Posterior cingulate gyrus (tissue), 11 donors: Measurements from ENCODE around the gene ENO3.
A peak's percentile ranks its signal among the peaks of the same experiment; 100 is the strongest.
"Not testable (repeated sequence)": the region's sequence is repeated elsewhere in the genome, so short reads cannot be mapped to it uniquely, and the experiment has no call there.

Experiments
- DNase-seq, 10 donors: peaks; one replicate each; pipeline versions ENCODE4 v3.0.0 to v3.0.0-alpha.2; 2020 to 2021; ENCODE audit warnings: mixed read lengths in 3 of 10
- intact Hi-C: fragments of 100-400 bp; cut with DNase I; formaldehyde crosslinking; loops from one replicate; pipeline ENCODE4 v1.15.1; 2023

ENO3 gene

DNA sequence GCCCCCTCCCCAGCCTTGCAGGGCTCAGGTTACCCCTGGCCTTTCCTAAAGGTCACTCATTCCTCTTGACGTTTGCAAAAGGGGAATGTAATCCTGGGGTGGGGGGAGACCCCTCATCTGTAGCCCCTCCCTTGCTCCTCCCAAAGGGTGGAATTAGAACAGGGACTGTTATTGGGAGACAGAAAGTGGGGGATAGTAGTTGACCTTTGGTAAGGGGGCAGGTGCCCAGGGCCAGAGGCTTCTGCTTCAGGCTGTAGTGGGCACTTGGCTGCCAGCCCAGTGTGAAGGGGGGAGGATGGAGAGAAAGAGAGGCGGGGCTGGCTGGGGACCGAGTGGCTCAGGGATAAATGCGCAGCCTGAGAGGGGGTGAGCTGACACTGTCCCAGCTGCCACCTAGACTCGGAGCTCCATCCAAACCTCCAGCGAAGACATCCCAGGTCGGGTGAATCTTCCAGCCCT is at the start of gene ENO3:
ENO3 (plus strand) TSS at position 374 of the 459 bp plus-strand sequence. CDS start 711 bp downstream, outside the sequence.
- DNase-seq = peak in 1 of 10 donors; percentile 63
- intact Hi-C loops = no loop called here

DNA sequence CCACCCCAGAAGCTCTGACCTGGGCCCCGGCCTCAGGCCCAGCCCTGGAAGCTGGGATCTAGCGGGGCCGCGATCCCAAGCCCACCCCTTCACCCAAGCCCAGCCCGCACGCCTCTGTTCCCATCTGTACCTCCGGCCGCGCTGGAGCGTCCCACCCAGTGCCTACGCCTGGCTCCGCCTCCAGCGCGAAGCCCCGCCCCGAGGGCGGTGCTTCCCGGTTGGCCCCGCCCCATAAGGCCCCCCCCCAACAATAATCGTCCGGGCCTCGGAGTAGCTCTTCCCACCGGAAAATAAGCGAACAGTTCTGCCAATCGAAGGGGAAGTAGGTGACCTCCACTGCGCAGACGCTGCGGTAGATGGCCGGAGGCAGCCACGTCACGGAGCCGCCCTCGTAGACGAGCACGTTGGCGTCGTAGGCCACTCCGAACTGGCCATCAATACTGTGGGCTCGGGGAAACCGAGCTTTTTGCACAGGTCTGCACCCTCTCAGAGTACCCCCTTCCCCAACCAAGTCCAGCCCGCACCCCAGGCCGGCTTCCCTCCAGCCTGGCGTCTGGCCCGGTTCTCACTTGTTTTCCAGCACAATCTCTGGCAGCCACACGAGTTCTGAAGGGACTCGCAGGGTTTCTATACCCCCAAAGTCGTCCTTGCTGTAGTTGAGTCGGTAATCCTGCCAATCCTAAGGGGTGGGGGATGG is 49.1 kb upstream of the ENO3 start:
- peak in 7 of 10 donors; percentile 37 to 90 (median 55) for DNase-seq
- intact Hi-C loops = loop anchor here (5.0 to 10.0 kb wide), 3 partner anchors 63 to 169 kb away; partner anchors contain the start of genes GLTPD2, MED11, SPAG7 and VMO1

DNA sequence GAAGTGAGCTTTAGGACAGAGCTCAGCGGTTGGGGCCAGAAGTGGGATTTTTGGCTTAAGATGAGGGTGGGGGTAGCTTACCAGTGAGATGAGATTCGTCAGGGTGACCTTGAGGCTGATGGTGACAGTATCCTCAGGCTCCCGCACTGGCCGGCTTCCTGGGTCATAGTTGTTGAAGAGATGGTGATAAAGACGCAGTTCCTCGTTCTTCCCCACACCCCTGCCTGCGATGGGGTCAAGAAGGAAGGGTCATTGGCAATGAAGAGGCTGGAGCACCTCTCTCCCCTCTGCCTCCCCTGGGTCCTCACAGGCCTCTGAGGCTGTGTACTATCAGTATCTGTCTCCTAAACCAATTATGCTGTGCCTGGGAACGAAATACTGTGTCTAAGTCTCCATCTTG is 48.4 kb upstream of the ENO3 start:
- intact Hi-C loops = loop anchor here (5.0 to 10.0 kb wide), 3 partner anchors 62 to 170 kb away; partner anchors contain the start of genes GLTPD2, MED11, SPAG7 and VMO1
- peak in 2 of 10 donors; percentile 64 to 70 for DNase-seq

DNA sequence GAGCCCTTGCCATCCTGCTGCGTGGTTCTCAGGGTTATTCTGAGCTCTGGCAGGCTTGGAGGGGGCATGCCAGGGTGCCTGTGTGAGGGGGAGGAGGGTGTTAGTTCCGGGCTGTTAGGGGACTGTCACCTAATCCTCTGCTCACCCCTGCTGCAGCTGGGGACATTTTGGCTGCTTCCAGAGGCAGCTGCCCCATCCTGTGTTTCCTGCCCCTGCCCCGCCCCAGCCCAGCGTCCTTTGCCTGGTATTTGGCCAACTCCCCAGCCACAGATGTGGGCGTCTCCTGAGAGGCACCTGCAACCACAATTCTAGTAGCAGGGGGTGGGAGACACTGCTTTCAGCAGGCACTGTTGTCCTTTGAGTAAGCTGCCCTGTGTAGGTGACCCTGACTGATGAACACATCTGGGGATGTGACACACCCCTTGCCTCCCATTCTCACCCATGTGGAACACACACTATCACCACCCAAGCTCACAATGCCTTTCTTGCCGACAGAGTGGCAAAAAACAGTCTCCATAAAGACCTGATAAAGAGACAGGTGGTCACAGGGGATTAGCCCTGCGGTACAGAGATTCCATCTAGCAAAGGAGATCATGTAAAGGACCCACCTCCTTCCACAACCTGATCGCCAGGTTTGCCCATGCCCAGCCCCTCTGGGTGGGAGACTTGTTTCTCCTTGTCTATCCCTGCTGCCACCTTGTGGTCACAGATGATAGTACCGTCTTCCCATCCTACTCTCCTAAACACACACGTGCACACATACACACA is 47.7 kb upstream of the ENO3 start, which contains the start of gene CHRNE:
CHRNE (minus strand) TSS at position 48 of the 768 bp plus-strand sequence; CDS start at position 13, 35 bp downstream.
- intact Hi-C loops = loop anchor here (5.0 to 10.0 kb wide), 3 partner anchors 62 to 171 kb away; partner anchors contain the start of genes GLTPD2, MED11, SPAG7 and VMO1
- DNase-seq = peak in 8 of 10 donors; percentile 36 to 87 (median 78)

DNA sequence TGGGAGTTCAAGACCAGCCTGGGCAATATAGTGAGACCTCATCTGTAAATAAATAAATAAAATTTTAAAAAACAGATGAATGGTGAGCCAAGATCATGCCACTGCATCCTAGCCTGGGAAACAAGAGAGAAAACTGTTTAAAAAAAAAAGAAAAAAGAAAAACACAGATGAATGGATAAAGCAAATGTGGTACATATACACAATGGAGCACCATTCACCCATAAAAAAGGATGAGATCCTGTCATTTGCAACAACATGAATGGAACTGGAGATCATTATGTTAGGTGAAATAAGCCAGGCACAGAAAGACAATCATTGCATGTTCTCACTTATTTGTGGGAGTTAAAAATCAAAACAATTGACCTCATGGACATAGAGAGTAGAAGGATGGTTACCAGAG is 44.3 kb upstream of the ENO3 start:
- intact Hi-C loops = loop anchor here (10.0 kb wide), 1 partner anchor 58 kb away; the partner anchor contains the start of gene SPAG7
- not testable (repeated sequence) for DNase-seq

DNA sequence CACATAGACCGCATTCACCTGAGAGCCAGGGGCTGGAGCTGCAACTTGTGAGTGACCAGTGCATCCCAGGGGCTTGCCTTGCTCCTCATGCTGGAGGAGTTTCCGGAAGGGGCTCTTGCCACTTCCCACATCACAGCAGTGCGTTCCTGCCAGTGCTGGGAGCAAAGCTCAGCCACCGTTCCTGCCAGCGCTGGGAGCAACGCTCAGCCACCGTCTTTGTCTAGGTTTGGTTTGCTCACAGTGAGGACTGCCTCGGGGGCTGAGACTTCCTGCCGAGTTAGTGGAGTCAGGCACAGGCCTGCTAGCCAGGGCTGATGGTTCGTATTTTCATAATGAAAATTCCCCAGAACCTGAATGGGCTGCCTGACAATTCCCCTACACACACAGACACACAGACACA is 42.6 kb upstream of the ENO3 start:
- peak in 3 of 10 donors; percentile 47 to 75 (median 52) for DNase-seq
- intact Hi-C loops = loop anchor here (10.0 kb wide), 1 partner anchor 56 kb away; the partner anchor contains the start of gene SPAG7

DNA sequence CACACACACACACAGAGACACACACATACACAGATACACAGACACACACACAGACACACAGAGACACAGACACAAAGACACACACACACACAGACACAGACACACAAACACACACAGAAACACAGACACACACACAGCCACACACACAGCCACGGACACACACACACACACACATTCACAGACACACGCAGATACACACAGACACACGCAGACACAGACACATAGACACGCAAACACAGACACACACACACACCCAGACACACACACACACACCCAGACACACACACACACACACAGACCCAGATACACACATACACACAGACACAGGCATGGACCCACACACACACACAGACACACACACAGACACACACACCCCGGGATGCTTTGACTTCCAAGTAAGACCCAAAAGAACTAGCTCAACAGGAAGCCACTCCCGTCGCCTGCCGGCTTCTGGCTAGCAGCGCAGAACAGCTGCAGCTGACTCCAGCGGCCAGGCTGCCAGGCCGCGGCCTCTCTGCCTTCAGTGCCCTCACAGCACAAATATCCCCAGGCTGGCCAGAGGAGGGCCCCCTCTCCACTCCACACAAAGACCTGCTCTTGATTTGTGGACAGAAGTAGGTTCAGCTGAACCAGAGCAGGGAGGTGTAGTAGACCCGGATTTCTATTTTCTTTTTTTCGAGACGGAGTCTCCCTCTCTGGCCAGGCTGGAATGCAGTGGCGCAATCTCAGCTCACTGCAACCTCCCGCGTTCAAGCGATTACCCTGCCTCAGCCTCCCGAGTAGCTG is 42.0 kb upstream of the ENO3 start:
- peak; percentile 66 to 97 (median 81) for DNase-seq
- intact Hi-C loops = loop anchor here (1.0 to 10.0 kb wide), 2 partner anchors 56 to 153 kb away; partner anchors contain the start of gene SPAG7

DNA sequence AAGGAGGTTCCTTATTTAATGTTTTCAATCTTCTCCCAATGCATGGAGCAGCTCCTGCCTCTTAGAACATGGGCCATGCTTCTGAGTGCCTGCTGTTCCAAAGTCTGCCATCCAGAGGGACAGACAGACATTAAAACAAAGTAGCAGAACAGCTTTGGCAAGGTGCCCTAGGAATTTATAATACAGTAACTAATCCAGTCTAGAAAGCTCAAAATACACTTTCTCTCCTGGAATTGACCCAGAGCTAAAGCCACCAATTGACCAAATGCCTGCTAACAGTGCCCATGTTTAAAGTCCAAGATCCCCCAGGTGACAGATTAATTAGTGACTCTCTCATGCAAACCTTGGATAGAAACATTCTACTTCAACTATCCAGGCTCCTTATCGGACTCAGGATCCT is 36.9 kb upstream of the ENO3 start:
- DNase-seq = no peak

DNA sequence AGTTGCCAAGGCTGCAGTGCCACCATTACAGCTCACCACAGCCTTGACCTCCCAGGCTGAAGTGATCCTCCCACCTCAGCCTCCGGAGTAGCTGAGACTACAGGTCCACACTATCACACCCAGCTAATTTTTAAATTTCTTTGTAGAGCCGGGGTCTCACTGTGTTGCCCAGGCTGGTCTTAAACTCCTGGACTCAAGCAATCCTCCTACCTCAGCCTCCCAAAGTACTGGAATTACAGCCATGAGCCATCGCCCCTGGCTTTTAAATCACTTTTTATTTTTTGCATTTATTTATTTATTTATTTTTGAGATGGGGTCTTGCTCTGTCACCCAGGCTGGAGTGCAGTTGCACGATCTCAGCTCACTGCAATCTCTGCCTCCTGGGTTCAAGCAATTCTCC is 36.4 kb upstream of the ENO3 start:
- DNase-seq = peak in 2 of 10 donors; percentile 27 to 39
- intact Hi-C loops = not testable (repeated sequence)

More for the DNA sequence above, 36.9 kb upstream of the ENO3 start:
- intact Hi-C loops = no loop called here

DNA sequence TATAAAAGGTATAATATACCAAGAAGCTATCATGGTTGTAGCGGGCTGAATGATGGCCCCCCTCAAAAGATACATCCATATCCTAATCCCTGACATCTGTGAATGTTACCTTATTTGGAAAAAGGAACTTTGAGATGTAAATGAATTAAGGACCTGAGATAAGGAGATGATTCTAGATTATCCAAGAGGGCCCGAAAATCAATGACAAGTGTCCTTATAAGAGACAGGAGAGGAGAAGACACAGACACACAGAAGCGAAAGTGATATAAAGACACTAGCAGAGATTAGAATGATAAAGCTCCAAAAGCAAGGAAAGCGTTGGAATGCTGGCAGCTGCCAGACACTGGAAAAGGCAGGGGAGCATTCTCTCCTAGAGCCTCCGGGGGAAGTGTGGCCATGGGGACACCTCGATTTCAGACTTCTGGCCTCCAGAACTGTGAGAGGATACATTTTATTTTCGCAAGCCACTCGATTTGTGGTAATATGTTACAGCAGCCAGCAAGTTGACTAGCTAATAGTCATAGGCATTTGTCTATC is 31.3 kb upstream of the ENO3 start:
- intact Hi-C loops = no loop called here
- DNase-seq = peak in 2 of 10 donors; percentile 8 to 29

DNA sequence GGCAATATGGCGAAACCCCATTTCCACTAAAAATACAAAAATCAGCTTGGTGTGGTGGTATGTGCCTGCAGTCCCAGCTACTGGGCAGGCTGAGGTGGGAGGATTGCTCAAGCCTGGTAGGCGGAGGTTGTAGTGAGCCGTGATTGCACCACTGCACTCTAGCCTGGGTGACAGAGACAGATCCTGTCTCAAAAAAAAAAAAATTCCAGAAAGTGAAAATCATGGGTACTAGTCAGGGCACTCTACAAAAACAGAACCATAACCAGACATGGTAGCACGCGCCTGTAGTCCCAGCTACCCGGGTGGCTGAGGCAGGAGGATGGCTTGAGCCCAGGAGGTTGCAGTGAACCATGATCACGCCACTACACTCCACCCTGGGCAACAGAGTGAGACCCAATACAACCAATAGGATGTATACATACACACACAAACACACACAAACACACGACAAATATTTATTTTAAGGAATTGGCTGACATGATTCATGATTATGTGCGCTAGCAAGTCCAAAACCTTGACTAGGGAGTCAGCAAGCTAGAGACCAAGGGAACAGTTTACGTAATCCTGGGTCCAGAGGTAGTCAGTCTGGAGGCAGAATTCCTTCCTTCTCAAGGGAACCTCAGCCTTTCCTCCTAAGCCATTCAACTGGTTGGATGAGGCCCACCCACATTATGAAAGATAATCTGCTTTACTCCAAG is 30.4 kb upstream of the ENO3 start:
- peak in 2 of 10 donors; percentile 36 to 41 for DNase-seq
- intact Hi-C loops = no loop called here

DNA sequence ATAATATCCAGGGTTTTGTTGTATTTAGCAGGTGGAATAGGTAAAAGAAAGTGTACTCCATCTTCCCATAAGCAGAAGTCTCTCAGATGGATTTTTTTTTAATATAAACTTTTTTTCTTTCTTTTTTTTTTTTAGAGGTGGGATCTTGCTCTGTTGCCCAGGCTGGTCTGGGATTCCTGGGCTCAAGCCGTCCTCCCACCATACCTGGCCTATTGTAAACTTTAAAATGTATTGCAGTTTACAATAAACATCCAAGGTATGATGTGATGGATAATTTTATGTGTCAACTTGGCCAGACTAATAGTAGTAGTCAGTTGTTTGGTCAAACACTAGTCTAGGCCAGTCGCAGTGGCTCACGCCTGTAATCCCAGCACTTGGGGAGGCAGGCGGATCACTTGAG is 29.6 kb upstream of the ENO3 start:
- peak in 2 of 10 donors; percentile 8 to 24 for DNase-seq
- intact Hi-C loops = no loop called here

DNA sequence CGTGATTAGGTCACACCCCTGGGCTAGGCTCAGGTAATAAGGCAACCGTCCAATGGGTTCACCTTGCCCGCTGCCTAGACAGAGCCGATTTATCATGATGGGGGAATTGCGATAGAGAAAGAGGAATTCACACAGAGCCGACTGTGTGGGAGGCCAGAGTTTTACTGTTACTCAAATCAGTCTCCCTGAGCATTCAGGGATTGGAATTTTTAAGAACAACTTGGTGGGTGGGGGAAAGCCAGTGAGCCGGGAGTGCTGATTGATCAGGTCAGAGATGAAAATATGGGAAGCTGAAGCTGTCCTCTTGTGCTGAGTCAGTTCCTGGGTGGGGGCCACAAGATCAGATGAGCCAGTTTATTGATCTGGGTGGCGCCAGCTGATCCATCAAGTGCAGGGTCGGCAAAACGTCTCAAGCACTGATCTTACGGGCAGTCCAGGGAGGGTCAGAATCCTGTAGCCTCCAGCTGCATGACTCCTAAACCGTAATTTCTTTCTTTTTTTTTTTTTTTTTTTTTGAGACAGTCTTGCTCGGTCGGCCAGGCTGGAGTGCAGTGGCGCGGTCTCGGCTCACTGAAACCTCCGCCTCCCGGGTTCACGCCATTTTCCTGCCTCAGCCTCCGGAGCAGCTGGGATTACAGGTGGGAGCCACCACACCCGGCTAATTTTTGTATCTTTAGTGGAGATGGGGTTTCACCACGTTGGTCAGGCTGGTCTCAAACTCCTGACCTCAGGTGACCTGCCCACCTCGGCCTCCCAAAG is 24.2 kb upstream of the ENO3 start:
- DNase-seq = peak in 1 of 10 donors; percentile 16
- intact Hi-C loops = not testable (repeated sequence)

DNA sequence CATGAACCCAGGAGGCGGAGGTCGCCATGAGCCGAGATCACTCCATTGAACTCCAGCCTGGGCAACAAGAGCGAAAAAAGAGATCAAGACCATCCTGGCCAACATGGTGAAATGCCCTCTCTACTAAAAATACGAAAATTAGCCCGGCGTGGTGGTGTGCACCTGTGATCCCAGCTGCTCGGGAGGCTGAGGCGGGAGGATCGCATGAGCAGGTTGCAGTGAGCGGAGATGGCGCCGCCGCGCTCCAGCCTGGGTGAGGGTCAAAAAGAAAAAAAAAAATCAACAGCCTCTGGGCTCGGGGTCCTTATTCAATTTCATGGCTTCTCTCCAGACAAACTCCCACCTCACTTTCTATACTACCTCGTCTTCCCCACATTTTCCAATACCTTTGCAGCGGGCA is 22.0 kb upstream of the ENO3 start:
- intact Hi-C loops = no loop called here
- peak in 2 of 10 donors; percentile 59 for DNase-seq

DNA sequence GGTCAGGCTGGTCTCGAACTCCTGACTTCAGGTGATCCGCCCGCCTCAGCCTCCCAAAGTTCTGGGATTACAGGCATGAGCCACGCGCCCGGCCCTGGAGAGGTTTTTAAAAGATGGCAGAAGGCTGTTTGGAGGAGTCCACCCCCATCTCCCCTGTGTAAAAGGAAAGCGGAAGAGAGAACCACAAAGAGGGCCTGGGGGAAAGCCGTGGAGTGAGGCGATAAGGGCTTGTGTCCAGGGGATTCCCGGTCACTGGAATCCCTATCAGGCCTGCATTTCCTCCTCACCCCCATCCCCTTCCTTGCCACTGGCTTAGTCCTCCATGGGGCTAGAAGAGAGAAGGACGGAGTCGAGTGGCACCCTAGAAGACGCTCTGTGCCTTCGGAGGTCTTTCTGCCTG is 19.0 kb upstream of the ENO3 start, which contains the start of gene GP1BA:
GP1BA (plus strand) TSS at position 315 of the 400 bp plus-strand sequence. CDS start 328 bp downstream, outside the sequence.
- DNase-seq = peak in 2 of 10 donors; percentile 39 to 41
- intact Hi-C loops = no loop called here

DNA sequence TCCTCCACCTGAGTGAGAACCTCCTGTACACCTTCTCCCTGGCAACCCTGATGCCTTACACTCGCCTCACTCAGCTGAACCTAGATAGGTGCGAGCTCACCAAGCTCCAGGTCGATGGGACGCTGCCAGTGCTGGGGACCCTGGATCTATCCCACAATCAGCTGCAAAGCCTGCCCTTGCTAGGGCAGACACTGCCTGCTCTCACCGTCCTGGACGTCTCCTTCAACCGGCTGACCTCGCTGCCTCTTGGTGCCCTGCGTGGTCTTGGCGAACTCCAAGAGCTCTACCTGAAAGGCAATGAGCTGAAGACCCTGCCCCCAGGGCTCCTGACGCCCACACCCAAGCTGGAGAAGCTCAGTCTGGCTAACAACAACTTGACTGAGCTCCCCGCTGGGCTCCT is 18.2 kb upstream of the ENO3 start:
- intact Hi-C loops = no loop called here
- peak in 3 of 10 donors; percentile 61 to 80 (median 66) for DNase-seq

DNA sequence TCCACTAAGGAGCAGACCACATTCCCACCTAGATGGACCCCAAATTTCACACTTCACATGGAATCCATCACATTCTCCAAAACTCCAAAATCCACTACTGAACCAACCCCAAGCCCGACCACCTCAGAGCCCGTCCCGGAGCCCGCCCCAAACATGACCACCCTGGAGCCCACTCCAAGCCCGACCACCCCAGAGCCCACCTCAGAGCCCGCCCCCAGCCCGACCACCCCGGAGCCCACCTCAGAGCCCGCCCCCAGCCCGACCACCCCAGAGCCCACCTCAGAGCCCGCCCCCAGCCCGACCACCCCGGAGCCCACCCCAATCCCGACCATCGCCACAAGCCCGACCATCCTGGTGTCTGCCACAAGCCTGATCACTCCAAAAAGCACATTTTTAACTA is 17.3 kb upstream of the ENO3 start:
- intact Hi-C loops = no loop called here
- peak in 3 of 10 donors; percentile 12 to 35 (median 19) for DNase-seq
